GM10248 (cell line): ENCODE results near the gene TNFRSF19.

Source experiments
- CTCF ChIA-PET: fragments of 300-600 bp; sonication (Branson Sonifier 250); formaldehyde crosslinking; extraction: SDS; loops from one replicate; lab custom pipeline; 2021; ENCODE audit warnings: antibody characterized with exemption; lab: Yijun Ruan, JAX
- POLR2A ChIA-PET: fragments of 350-650 bp; sonication (Branson Sonifier 250); formaldehyde crosslinking; extraction: SDS; loops from one replicate; lab custom pipeline; 2020; ENCODE audit warnings: antibody characterized with exemption; lab: Yijun Ruan, JAX
- DNase-seq: peaks from one replicate; pipeline ENCODE4 v3.0.0; 2012; ENCODE audit errors: extremely low spot score
- CTCF ChIP-seq: IDR thresholded peaks from 2 replicates; pipeline ENCODE4 v1.5.1; 2012; ENCODE audit warnings: mild to moderate bottlenecking, low read depth; ENCODE audit errors: extremely low read depth, missing control alignments, control extremely low read depth

TNFRSF19 gene

DNA sequence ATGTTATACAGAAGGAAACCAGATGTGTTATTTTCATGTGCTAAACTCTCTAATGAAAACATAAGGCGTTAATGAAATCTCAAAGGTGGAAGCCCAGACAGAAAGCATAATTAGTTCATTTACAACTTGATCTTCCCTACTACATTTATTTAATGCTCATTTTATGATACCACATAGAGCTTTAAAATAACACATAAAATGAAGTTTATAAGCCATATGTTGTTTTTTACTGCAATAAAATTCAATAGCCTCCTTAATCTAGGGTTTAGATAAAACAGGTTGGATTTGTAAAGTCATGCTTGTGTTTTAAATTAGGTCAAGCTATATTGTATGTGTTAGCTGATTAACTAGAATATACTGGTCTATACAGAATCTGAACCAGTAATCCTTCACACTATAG, 81.2 kb downstream of the TNFRSF19 start:
- ChIA-PET CTCF (interaction anchor here (0.8 to 2.7 kb wide), 7 partner anchors 9 to 52 kb away, joined by 3 to 14 read pairs (median 3); no protein-coding TSS in a partner anchor), POLR2A (interaction anchor here (0.6 kb wide), 1 partner anchor 22 kb away, joined by 5 read pairs; no protein-coding TSS in a partner anchor)

DNA sequence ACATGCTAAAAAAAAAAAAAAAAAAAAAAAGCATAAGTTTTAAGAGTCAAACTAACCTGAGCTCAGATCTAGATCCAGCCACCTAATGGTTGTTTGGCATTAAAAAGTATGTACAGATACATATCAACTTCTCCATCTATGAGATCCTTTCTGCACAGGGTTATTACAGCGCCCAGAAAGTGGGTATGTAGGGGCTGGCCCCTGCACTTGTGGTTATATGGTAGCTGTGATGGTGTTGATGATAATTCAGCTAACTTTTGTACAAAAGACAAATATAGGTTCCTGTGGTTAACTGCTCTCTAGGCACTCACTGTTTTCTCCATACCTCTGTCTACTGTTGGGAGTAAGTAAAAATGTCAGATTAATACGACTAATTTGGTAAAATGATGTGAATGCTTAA, 81.7 kb downstream of the TNFRSF19 start:
- CTCF ChIA-PET, result interaction anchor here (0.8 to 2.0 kb wide), 8 partner anchors 9 to 159 kb away, joined by 3 to 10 read pairs (median 4); no protein-coding TSS in a partner anchor
- DNase-seq, result no peak
- no peak for TF ChIP-seq CTCF
- POLR2A ChIA-PET, result interaction anchor here (0.6 kb wide), 2 partner anchors 23 to 35 kb away, joined by 5 to 8 read pairs; no protein-coding TSS in a partner anchor

More for the DNA sequence above, 81.2 kb downstream of the TNFRSF19 start:
- no peak for TF ChIP-seq CTCF
- DNase-seq, result no peak

GRCh38 chr13:23652909-23653726, 82.9 kb downstream of the TNFRSF19 start:
- no peak for TF ChIP-seq CTCF
- ChIA-PET POLR2A (no interaction called here), CTCF (interaction anchor here (1.1 to 1.7 kb wide), 5 partner anchors 20 to 74 kb away, joined by 3 to 6 read pairs (median 4); no protein-coding TSS in a partner anchor)
- DNase-seq, result no peak

- no peak for DNase-seq
- no peak for TF ChIP-seq CTCF
- POLR2A ChIA-PET, result no interaction called here
- CTCF ChIA-PET, result interaction anchor here (1.0 to 2.7 kb wide), 6 partner anchors 8 to 34 kb away, joined by 3 to 11 read pairs (median 3); no protein-coding TSS in a partner anchor
Observed at GRCh38 chr13:23654111-23655110, 84.2 kb downstream of the TNFRSF19 start.

- no peak for DNase-seq
- ChIA-PET POLR2A (no interaction called here), CTCF (interaction anchor here (1.0 to 2.7 kb wide), 5 partner anchors 9 to 88 kb away, joined by 3 to 11 read pairs (median 3); no protein-coding TSS in a partner anchor)
- TF ChIP-seq CTCF, result no peak
Observed at GRCh38 chr13:23655321-23655720, 85.1 kb downstream of the TNFRSF19 start.
